HG03469 (cell line): Measurements from ENCODE around the gene ENGASE.

ENCODE experiments used
- ATAC-seq: cut with Tn5 transposase; IDR thresholded peaks from one replicate; pipeline ENCODE4 v1.9.1; 2021; ENCODE audit warnings: mild to moderate bottlenecking, moderate library complexity, moderate number of reproducible peaks; ENCODE audit not compliant: unreplicated experiment

Gene ENGASE

DNA sequence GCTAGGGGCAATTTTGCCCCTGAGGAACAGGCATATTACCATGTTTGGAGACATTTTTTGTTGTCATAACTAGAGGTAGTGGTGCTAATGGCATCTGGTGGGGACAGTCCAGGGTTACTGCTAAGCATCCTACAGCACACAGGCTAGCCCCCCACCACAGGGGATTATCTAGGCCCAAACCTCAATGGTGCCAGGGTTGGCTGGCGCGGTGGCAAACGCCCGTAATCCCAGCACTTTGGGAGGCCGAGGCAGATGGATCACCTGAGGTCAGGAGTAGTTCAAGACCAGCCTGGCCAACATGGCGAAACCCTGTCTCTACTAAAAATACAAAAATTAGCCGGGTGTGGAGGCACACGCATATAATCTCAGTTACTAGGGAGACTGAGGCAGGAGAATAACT, 35.5 kb upstream of the ENGASE start:
- ATAC-seq = no peak

DNA sequence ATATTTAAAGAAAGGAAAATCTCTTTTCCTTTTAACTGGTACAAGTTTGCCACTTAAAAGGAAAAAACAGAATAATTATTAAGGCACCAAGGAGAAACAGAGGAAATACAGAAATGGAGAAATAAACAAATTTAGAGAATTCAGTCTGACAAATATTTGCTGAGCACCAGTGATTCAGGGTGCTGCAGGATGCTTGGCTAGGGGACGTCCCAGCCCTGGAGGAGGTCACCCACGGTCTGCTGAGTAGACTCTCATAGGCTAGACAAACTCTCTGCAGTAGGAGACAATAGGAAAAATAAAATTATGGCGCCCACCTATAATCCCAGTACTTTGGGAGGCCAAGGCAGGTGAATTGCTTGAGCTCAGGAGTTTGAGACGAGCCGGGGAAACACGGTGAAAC, 34.7 kb upstream of the ENGASE start:
- no peak for ATAC-seq

DNA sequence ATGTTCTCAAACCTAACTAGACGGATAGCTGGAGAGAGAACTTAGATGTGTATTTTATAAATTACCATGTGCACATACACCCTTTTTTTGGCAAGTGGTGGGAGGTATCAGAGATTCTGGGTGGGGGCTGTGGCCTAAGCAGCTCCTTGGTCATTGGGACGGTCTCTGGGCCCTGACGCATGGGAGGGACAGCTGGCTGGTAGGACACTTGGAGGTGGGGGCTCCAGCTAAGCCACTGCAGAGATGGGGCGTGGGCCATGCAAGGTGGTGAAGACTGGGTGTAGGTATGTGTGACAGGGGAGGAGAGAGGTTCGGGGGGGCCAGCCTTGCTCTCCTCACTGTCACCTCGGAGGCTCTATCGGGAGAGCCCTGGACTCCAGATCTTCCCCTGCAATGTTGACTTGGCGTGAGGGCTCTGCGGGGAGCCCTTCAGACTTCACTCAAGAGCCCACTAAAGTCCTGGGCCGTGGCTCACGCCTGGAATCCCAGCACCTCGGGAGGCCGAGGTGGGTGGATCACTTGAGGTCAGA, 33.5 kb upstream of the ENGASE start:
- ATAC-seq = no peak

DNA sequence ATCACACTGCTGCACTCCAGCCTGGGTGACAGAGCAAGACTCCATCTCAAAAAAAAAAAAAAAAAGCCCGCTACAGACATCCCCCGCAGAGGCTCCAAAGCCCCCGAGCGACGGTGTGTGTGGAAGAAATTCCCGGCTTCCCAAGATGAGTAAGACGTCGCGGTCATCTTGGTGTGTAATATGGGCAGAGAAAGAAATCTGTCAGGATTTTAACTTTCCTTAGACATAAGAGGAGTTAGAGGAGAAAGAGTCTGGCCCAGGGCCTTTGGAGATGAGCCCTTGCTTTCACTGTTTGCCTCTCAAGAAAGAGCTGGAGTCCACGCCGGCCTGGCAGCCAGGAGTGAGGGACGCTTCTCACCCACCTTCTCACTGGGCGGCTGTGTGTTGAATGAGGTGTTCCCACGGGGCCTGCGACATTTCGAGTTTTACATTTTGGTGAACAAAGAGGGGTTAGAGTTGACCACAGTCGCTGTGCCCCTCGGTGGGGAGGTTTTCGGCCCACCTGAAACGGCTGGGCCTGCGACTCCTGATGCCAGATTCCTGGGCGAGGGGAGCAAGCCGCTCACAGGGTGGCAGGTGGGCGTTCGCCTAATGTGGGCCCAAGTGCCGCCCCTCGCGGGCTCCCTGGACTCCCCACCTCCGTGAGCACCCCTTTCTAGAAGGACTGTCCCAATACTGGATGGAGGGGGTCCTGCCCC, 32.8 kb upstream of the ENGASE start:
- no peak for ATAC-seq

DNA sequence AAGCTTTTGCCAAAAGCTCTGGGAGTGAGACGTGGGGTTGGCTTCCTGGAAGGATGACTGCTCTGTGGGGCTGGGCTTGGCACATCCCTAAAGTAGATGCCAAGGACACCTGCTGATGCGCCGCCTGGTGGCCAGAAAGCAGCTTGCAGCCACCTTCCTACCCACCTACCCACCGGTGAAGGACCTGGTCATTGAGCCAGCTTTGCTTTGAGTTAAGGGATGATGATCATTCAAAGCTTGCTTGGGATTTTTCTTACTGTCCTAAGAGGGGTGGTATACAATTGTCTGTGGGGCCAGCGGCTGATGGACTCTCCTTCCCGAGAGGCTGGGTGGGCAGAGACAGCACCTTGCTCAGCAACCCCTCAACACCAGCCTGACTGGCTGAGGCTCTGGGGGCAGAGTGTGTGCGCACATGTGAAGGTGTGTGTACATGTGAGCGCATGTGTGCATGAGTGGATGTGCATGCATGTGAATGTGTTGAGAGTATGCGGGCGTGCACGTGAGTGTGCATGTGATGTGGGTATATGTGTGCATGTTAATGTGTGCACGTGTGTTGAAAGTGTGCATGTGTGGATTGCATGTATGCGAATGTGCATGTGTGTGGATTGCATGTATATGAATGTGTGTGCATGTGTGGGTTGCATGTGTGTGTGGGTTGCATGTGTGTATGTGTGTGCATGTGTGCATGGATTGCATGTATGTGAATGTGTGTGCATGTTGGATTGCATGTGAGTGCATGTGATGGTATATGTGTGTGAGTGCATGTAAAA, 32.0 kb upstream of the ENGASE start:
- ATAC-seq = no peak

DNA sequence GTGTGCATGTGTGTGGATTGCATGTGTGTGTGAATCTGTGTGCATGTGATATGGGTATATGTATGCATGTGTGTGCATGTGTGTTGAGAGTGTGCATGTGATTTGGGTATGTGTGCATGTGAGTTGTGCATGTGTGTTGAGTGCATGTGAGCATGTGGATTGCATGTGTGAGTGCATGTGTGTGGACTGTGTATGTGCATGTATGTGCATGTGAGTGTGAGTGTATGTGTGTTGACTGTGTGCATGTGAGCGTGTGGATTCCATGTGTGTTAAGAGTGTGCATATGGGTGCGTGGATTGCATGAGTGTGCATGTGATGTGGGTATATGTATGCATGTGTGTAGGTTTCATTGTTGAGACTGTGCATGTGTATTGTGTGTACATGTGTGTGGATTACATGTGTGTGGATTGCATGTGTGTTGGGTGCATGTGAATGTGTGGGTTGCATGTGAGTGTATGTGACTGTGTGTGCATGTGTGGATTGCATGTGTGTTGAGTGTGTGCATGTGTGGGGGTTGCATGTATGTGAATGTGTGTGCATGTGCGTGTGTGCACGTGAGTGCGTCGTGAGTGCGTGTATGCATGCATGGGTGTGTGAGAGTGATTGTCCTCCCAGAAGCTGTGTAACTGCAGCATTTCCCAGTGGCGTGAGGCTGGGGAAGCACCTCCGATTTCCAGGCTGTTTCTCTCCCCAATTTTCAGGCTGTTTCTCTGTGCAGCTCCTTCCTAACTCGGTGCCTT, 31.3 kb upstream of the ENGASE start:
- no peak for ATAC-seq

DNA sequence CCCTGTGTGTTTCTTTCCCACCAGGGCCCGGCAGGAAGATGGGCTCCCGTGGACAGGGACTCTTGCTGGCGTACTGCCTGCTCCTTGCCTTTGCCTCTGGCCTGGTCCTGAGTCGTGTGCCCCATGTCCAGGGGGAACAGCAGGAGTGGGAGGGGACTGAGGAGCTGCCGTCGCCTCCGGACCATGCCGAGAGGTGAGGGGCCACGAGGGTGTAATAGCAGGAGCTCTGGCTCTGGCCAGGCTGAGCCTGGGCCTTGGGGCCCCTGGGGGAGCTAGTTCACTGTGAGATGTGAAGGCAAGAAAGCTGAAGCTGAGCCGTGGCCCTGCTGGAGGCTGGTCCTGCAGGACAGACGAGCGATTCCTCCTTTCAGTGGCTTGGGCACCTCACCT, 30.7 kb upstream of the ENGASE start:
- no peak for ATAC-seq

DNA sequence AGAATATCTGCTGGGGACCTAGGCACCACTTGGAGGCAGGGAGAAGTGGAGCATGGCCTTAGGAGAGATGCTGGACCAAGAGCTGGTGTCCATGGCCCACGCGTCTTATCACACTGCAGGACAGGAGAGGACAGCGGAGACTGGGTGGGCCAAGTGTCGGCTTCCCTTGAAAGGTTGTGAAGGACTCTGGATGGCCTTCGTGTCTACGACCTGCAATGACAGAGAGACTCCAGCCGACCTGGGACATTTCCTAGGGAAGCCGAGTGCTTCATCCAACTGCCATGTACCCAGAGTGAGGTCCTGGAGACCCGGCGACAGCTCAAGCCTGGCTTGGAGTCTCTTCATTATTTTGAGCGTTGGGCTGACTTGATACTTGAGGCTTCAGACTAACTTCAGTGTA, 30.2 kb upstream of the ENGASE start:
- ATAC-seq = no peak

DNA sequence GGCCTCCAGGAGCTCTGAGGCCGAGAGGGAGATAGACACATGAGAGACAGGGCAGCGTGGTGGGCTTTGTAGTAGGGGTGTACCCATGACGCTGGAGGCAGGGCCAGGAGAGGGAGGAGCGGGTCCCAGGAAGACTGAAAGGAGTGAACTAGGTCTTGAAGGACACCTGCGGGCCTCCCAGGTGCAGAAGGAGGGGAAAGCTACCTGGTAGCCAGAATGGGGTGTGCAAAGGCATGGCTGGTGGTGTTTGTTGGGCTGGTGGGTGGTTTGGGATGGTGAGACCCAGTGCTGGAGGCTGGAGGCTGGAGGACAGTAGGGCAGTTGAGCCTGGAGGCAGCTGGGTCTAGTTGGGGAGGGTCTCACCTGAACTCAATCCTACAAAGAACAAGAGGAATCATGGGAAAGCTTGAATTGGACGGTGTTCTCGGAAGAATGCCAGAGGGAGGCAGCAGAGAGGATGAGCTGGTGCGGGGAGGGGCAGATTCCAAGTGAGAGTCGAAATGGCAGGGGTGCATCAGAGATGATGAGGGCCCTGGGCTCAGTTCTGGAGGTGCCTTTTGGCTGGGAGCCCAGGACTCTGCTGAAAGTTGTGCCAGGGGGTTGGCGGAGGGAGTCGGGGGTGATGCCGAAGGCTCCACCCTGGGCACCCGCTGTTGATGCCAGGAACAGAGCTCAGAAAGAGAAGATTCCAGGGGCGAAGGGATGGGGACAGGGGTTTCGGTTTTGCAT, 29.5 kb upstream of the ENGASE start:
- ATAC-seq = no peak

DNA sequence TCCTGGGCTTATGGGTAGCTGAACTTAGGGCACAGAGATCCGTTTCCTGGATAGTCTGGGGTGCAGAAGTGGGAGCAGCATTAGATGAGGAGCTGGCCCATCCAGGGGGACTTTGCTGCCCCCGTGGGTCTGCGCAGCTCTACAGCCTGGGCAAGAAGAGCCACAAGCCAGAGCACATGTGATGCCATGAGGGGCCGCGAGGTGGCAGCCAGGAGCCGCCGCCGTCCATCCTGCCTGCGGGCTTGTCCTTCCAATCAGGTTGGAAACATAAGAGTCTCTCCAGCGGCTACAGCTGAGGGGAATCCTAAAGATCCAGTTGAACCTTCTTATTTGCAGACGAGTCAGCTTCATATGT, 28.8 kb upstream of the ENGASE start:
- ATAC-seq = no peak

DNA sequence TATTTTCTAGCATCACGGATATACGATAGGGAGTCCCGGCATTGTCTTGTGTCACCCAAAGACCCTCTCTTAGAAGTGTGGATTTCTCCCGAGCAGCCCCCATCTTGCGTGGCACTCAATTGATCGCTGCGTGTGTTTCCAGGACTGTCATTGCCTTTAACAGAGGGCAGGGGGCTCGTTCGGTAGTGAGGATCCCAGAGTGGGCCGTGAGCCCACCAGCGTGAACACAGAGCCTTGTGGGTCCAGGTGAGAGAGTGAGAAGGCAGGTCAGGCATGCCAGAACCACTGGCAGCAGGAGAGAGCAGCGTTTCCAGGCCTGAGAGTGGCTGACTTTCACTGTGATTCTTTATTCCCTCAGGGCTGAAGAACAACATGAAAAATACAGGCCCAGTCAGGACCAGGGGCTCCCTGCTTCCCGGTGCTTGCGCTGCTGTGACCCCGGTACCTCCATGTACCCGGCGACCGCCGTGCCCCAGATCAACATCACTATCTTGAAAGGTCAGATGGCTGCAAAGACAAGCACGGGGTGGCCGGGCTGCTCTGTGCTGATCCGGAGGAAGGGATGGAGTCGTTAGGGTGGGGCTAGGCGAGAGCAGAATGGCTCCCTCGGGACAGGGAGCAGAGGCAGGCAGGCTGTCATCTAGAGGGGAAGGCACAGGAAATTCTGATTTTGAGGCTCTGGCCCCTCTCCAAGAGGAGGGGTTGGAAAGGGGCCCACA, 28.3 kb upstream of the ENGASE start:
- ATAC-seq = no peak

DNA sequence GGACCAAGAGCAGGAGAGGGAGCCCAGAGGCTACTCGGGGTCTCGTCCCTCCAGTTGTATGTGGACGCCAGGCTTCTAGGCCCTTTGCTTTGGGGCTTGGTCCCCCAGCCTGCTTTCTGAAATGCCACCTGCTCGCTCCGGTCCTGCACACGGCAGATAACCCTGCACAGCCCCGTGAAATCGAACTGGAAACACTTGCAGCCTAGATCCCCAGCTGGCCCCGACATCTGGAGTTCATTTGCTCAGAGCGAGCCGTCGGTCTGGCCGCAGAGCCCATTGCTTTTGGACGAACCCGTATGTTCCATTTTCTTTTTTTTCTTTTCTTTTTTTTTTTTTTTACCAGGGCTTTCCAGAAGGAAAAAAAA, 27.7 kb upstream of the ENGASE start:
- no peak for ATAC-seq

DNA sequence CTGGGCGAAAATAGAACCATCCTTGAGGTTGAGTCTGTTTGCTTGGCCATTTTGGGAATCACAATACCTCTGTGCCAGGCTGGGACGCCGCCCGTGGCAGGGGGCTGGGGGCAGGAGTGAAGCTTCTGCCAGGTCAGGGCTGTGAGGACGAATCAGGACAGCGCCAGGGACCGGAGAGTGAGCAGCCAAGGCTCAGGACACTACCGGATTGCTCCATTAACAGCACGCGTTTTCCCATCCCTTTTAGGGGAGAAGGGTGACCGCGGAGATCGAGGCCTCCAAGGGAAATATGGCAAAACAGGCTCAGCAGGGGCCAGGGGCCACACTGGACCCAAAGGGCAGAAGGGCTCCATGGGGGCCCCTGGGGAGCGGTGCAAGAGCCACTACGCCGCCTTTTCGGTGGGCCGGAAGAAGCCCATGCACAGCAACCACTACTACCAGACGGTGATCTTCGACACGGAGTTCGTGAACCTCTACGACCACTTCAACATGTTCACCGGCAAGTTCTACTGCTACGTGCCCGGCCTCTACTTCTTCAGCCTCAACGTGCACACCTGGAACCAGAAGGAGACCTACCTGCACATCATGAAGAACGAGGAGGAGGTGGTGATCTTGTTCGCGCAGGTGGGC, 27.2 kb upstream of the ENGASE start:
- ATAC-seq = no peak

DNA sequence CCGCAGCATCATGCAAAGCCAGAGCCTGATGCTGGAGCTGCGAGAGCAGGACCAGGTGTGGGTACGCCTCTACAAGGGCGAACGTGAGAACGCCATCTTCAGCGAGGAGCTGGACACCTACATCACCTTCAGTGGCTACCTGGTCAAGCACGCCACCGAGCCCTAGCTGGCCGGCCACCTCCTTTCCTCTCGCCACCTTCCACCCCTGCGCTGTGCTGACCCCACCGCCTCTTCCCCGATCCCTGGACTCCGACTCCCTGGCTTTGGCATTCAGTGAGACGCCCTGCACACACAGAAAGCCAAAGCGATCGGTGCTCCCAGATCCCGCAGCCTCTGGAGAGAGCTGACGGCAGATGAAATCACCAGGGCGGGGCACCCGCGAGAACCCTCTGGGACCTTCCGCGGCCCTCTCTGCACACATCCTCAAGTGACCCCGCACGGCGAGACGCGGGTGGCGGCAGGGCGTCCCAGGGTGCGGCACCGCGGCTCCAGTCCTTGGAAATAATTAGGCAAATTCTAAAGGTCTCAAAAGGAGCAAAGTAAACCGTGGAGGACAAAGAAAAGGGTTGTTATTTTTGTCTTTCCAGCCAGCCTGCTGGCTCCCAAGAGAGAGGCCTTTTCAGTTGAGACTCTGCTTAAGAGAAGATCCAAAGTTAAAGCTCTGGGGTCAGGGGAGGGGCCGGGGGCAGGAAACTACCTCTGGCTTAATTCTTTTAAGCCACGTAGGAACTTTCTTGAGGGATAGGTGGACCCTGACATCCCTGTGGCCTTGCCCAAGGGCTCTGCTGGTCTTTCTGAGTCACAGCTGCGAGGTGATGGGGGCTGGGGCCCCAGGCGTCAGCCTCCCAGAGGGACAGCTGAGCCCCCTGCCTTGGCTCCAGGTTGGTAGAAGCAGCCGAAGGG, 26.4 kb upstream of the ENGASE start:
- no peak for ATAC-seq

DNA sequence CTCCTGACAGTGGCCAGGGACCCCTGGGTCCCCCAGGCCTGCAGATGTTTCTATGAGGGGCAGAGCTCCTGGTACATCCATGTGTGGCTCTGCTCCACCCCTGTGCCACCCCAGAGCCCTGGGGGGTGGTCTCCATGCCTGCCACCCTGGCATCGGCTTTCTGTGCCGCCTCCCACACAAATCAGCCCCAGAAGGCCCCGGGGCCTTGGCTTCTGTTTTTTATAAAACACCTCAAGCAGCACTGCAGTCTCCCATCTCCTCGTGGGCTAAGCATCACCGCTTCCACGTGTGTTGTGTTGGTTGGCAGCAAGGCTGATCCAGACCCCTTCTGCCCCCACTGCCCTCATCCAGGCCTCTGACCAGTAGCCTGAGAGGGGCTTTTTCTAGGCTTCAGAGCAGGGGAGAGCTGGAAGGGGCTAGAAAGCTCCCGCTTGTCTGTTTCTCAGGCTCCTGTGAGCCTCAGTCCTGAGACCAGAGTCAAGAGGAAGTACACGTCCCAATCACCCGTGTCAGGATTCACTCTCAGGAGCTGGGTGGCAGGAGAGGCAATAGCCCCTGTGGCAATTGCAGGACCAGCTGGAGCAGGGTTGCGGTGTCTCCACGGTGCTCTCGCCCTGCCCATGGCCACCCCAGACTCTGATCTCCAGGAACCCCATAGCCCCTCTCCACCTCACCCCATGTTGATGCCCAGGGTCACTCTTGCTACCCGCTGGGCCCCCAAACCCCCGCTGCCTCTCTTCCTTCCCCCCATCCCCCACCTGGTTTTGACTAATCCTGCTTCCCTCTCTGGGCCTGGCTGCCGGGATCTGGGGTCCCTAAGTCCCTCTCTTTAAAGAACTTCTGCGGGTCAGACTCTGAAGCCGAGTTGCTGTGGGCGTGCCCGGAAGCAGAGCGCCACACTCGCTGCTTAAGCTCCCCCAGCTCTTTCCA, 25.5 kb upstream of the ENGASE start:
- ATAC-seq = no peak

DNA sequence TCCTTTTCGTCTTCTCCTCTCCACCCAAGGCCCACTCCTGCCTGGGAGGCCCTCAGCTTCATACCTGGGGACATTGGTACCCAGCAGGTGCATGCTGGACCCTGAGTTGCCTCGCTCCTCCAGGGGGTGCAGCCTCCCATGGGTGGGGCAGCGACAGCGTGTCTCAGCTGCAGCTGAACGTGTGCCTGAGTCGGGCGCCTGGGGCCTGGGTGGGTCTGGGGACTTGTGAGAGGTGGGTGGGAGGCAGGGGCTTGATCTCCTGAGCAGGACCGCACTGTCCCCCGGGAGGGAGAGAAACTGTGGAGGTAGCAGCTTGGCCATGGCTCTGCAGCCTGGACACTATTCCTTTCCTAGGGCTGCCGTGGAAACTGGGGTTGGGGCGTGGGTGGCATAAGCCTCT, 24.8 kb upstream of the ENGASE start:
- ATAC-seq = no peak

DNA sequence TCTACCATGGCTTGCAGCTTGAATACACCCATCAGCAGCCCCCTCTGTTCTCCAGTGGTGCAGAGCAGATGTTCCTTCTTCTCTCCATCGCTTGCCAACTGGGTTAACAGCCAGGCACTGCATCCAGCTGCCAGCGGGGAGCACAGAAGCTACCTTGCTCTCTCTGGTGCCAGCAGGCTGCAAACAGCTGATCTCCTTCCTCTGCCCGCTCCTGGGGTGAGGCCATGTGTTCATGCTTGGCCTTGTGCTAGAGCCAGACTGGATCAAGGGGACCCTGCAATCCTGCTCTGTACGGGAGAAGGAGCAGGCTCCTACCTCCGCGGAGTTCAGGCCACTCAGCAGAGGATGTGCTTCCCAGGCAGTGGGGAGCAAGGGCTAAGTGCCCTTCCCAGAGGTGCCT, 24.1 kb upstream of the ENGASE start:
- ATAC-seq = no peak

DNA sequence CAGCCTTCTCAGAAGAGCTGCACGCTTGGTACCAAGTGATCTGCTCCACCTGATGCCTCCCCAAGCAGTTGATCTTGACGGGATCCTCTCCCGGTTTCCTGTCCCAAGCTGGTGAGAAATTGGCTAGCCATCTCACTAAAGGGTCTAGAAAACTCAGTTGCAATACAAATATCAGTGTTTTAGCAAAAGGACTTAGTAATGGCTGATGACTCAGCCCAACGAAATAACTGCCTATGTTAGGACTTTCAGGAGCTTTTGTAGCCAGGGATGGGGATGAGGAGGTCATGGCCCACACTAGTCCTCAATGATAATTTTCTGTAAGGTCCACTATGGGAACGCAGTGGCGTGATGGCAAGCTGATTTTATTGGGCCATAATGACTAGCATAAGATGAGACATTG, 23.3 kb upstream of the ENGASE start:
- no peak for ATAC-seq
